ENCODE results near the gene RASSF7.

- no peak for TF ChIP-seq POLR2A (IDR thresholded peaks at IDR 0.05)
- TF ChIP-seq CTCF (IDR thresholded peaks at IDR 0.05 in 4 of 5, conservative IDR thresholded peaks at IDR 0.05 in 1 of 5) = no peak
Measured at GRCh38 chr11:545171-545570, 15.6 kb upstream of the RASSF7 start.
